DMS 273 (cell line): ENCODE results near the gene CCRL2.

Experiments used
- DNase-seq: peaks from one replicate; lab custom pipeline; 2025; ENCODE audit not compliant: unreplicated experiment; lab: John Stamatoyannopoulos, UW

The CCRL2 gene, protein sequence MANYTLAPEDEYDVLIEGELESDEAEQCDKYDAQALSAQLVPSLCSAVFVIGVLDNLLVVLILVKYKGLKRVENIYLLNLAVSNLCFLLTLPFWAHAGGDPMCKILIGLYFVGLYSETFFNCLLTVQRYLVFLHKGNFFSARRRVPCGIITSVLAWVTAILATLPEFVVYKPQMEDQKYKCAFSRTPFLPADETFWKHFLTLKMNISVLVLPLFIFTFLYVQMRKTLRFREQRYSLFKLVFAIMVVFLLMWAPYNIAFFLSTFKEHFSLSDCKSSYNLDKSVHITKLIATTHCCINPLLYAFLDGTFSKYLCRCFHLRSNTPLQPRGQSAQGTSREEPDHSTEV

DNA sequence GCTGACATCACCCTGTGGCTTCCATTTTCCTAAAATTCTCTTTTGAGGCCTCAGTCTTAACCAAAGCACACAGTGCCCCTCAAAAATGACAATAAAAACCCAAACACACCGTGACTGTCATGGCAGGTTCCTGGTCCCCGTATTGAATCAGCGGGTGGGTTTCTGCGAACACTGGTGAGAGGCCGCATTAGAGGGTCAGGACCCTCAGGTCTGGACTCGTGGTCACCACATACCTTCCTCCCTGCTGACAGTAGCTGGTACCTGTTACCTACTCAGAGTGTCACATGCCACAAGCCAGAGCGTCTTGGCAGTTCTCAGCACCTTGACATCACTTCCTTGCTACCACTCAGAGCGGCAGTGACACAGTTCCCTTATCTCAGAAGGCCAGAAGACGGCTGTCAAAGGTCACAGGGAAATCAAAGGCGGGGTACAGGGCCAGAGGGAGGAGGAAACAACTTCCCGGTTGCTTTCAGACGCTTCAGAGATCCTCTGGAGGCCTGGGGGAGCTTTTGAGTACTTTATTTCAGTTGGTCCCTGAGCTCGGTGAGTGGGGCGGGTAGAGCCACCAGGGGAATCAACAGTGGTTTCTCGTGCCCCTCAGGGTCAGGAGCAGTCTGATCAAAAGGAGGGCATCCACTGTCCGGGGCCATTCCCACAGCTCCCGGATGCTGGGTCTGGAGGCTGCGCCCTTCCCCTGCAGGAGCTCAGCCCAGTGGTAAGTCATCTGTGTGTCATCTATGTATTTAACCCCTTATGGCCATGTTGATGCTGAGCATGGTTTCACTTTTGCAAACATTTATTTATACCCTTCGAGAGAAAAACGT lies at the start of gene CCRL2, which contains the start of gene CCR5AS:
TSS of gene CCRL2 (plus strand) at position 472 of the 824 bp plus-strand sequence. CDS start 821 bp downstream, outside the sequence.
TSS of gene CCR5AS (minus strand) at position 279 of the 824 bp plus-strand sequence.
- DNase-seq: no peak

- DNase-seq: no peak
Observed at GRCh38 chr3:46358466-46358865, 48.6 kb upstream of the CCRL2 start.

DNA sequence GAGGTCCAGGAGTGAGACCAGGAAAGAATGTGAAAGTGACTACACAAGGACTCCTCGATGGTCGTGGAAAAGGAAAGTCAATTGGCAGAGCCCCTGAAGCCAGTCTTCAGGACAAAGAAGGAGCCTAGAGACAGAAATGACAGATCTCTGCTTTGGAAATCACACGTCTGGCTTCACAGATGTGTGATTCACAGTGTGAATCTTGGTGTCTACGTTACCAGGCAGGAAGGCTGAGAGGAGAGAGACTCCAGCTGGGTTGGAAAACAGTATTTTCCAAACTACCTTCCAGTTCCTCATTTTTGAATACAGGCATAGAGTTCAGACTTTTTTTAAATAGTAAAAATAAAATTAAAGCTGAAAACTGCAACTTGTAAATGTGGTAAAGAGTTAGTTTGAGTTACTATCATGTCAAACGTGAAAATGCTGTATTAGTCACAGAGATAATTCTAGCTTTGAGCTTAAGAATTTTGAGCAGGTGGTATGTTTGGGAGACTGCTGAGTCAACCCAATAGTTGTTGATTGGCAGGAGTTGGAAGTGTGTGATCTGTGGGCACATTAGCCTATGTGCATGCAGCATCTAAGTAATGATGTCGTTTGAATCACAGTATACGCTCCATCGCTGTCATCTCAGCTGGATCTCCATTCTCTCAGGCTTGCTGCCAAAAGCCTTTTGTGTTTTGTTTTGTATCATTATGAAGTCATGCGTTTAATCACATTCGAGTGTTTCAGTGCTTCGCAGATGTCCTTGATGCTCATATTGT lies 47.1 kb upstream of the CCRL2 start:
- peak; percentile 2 for DNase-seq

DNA sequence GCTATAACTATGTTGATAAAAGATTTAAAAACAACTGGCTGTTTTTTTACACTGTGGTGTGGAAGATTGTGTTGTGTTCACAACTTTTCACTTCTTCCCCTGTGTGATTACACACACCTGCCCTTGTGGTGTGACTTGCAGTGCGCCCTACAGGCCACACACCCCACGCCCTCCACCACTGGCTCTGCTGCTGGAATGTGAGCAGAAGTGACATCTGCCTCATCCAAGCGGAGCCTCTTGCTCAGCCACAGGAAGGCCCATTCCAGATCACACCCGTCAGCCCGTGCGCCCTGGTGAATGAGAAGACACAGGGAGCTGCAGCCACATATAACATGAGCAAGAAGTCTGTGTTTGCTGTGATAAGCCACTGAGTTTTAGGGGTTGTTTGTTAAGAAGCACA lies 46.2 kb upstream of the CCRL2 start:
- DNase-seq: no peak

DNA sequence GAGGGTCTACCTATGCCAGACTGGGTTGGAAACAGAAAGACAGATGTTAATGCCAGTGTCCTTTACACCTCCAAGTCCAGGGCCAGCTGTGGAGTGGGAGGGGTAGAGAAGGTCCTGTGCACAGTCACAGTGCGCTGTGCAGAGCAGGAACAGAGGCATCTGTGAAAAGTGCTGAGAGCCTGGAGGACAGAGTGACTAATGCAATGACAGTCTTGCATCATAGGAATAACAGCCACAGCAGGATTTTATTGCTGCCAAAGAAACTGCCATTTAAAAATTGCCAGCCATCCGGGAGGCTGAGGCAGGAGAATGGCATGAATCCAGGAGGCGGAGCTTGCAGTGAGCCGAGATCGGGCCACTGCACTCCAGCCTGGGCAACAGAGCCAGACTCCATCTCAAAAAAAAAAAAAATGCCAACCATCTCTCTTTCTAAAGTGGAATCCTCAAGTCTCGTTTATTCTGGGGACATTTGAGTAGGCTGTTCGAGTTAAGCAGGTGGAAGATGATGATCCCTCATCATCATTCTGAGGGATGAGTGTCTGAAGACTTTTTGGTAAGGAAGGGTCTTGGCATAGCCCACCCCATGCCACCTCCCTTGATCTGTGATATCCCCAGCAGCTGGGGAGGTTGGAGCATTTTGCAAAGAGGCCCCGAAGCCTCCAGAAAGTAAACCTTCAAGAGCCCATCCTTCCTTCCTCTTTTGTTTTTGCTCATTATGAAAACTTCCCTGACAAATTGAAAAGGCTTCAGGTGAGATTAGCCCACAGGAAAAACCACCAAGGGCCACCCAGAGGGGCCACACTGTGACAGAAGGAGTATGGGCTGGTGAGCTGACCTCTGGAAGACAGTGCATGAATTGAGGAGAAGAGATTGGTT lies 45.4 kb upstream of the CCRL2 start:
- DNase-seq: no peak

GRCh38 chr3:46365041-46365440 lies 42.0 kb upstream of the CCRL2 start:
- DNase-seq: no peak

GRCh38 chr3:46365737-46366524 lies 41.1 kb upstream of the CCRL2 start:
- DNase-seq: no peak

GRCh38 chr3:46367811-46368210 lies 39.2 kb upstream of the CCRL2 start:
- DNase-seq: no peak

GRCh38 chr3:46368569-46368968 lies 38.5 kb upstream of the CCRL2 start:
- DNase-seq: peak; percentile 20

- DNase-seq: no peak
Observed at GRCh38 chr3:46369151-46369550, 37.9 kb upstream of the CCRL2 start.

DNA sequence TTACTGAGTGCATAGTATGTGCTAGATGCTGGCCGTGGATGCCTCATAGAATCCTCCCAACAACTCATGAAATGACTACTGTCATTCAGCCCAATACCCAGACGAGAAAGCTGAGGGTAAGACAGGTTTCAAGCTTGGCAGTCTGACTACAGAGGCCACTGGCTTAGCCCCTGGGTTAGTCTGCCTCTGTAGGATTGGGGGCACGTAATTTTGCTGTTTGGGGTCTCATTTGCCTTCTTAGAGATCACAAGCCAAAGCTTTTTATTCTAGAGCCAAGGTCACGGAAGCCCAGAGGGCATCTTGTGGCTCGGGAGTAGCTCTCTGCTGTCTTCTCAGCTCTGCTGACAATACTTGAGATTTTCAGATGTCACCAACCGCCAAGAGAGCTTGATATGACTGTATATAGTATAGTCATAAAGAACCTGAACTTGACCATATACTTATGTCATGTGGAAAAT lies 37.4 kb upstream of the CCRL2 start:
- no peak for DNase-seq

DNA sequence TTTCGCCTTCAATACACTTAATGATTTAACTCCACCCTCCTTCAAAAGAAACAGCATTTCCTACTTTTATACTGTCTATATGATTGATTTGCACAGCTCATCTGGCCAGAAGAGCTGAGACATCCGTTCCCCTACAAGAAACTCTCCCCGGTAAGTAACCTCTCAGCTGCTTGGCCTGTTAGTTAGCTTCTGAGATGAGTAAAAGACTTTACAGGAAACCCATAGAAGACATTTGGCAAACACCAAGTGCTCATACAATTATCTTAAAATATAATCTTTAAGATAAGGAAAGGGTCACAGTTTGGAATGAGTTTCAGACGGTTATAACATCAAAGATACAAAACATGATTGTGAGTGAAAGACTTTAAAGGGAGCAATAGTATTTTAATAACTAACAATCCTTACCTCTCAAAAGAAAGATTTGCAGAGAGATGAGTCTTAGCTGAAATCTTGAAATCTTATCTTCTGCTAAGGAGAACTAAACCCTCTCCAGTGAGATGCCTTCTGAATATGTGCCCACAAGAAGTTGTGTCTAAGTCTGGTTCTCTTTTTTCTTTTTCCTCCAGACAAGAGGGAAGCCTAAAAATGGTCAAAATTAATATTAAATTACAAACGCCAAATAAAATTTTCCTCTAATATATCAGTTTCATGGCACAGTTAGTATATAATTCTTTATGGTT lies 36.1 kb upstream of the CCRL2 start, which contains the start of gene CCR5:
TSS of gene CCR5 (plus strand) at position 108 of the 680 bp plus-strand sequence. CDS start 1,957 bp downstream, outside the sequence.
- no peak for DNase-seq

- no peak for DNase-seq
Observed at GRCh38 chr3:46371519-46372340, 35.3 kb upstream of the CCRL2 start.

DNA sequence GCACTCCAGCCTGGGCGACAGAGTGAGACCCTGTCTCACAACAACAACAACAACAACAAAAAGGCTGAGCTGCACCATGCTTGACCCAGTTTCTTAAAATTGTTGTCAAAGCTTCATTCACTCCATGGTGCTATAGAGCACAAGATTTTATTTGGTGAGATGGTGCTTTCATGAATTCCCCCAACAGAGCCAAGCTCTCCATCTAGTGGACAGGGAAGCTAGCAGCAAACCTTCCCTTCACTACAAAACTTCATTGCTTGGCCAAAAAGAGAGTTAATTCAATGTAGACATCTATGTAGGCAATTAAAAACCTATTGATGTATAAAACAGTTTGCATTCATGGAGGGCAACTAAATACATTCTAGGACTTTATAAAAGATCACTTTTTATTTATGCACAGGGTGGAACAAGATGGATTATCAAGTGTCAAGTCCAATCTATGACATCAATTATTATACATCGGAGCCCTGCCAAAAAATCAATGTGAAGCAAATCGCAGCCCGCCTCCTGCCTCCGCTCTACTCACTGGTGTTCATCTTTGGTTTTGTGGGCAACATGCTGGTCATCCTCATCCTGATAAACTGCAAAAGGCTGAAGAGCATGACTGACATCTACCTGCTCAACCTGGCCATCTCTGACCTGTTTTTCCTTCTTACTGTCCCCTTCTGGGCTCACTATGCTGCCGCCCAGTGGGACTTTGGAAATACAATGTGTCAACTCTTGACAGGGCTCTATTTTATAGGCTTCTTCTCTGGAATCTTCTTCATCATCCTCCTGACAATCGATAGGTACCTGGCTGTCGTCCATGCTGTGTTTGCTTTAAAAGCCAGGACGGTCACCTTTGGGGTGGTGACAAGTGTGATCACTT lies 34.3 kb upstream of the CCRL2 start:
- peak; percentile 21 for DNase-seq

DNA sequence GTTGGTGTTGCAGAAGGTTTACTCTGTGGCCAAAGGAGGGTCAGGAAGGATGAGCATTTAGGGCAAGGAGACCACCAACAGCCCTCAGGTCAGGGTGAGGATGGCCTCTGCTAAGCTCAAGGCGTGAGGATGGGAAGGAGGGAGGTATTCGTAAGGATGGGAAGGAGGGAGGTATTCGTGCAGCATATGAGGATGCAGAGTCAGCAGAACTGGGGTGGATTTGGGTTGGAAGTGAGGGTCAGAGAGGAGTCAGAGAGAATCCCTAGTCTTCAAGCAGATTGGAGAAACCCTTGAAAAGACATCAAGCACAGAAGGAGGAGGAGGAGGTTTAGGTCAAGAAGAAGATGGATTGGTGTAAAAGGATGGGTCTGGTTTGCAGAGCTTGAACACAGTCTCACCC lies 32.3 kb upstream of the CCRL2 start:
- no peak for DNase-seq

GRCh38 chr3:46375218-46375617 lies 31.8 kb upstream of the CCRL2 start:
- no peak for DNase-seq

GRCh38 chr3:46375814-46376213 lies 31.2 kb upstream of the CCRL2 start:
- no peak for DNase-seq
